ENCODE results near the gene PMM2. TPM values are rescaled to one million over a fixed set of nuclear protein-coding genes. Genes with fewer than 3 reads are reported as not detected.
"Not testable (repeated sequence)": the region's sequence is repeated elsewhere in the genome, so short reads cannot be mapped to it uniquely, and the experiment has no call there.

Gene PMM2
- total RNA-seq, 2 experiments from 2014 or later = 32.7 to 34.3 TPM

DNA sequence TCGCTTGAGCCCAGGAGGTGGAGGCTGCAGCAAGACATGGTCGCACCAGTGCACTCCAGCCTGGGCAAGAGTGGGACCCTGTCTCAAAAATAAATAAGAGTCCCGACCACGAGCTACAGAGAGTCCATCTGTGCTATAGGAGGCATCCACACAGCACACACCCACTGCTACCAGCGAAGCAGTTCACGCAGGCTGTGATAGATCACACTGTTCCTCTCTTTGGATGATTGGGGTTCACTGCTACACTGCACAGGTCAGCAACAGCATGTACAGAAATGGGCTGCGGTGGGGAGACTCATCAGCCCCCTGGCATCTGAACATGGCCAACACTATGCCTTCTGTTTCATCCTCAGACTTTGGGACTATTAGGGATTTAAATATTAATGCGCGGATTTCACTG, 33.8 kb downstream of the PMM2 start:
- ChIA-PET POLR2A (interaction anchor here (0.6 to 1.3 kb wide), 3 partner anchors 33 to 143 kb away, joined by 3 to 5 read pairs (median 3); partner anchors contain the start of gene CARHSP1), CTCF (interaction anchor here (2.0 kb wide), 1 partner anchor 49 kb away, joined by 11 read pairs; no protein-coding TSS in a partner anchor)
- peaks cover 7% of the 10 kb centered on the region for H3K4me1 Mint-ChIP-seq (ENCODE audit: low read depth)
- no peak overlapping the region for H3K27ac Mint-ChIP-seq
- H3K4me3 Mint-ChIP-seq = no peak overlapping the region
- ATAC-seq (no peak), DNase-seq (no peak)
- peaks cover 34% of the 10 kb centered on the region for H3K36me3 Mint-ChIP-seq (ENCODE audit: low read depth)
- intact Hi-C loops (cut with micrococcal nuclease) = no loop called here
- H3K9me3 Mint-ChIP-seq = no peaks in the 10 kb centered on the region
- TF ChIP-seq CTCF (IDR thresholded peaks at IDR 0.05) = no peak
- H3K27me3 Mint-ChIP-seq = no peaks in the 10 kb centered on the region

DNA sequence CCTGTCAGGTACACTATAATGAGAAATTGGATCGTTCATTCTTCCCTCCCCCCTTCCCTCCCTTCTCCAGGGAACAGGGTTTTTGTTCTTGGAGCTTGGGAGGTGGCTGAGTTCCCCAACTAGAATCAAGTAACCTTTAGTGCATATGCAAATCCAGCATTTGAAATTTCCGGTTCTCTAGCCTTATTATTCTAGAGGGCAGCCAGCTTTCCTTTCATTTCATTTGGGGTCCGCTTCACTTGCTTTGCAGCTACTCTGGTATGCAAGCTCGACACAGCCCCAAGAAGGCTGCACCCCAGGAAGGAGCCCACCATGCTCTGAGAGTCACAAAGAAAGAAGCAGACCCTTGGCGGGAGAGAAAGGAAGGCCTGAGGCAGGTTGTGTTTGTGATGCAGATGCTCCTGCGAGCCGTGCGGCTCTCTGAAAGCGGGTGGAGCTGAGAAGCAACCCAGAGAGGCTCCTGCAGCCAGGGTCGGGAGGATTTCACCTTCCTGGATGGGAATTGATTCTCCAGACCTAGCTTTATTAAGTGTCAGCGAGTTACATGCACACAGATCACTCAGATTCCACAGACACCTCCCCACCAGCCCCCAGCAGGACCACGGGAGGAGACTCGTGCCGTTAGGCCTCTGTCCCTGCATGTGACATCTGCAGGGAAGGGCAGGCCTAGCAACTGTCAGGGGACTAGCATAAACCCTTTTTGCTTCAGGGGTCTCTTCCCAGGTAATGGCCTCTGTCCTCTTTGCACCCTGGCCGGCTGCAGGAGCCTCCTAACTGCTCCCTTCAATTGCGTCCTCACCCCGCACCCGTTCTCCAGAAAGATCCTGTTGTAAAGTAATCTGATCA, 34.5 kb downstream of the PMM2 start:
- no peak for DNase-seq
- H3K4me3 Mint-ChIP-seq = no peak overlapping the region
- no peaks in the 10 kb centered on the region for H3K27me3 Mint-ChIP-seq
- peaks cover 7% of the 10 kb centered on the region for H3K4me1 Mint-ChIP-seq (ENCODE audit: low read depth)
- no peak for TF ChIP-seq CTCF (IDR thresholded peaks at IDR 0.05)
- intact Hi-C loops (cut with micrococcal nuclease) = no loop called here
- no peaks in the 10 kb centered on the region for H3K9me3 Mint-ChIP-seq
- POLR2A ChIA-PET = interaction anchor here (1.3 to 1.4 kb wide), 2 partner anchors 9 to 36 kb away, joined by 3 to 5 read pairs; partner anchors contain the start of gene CARHSP1
- peaks cover 32% of the 10 kb centered on the region for H3K36me3 Mint-ChIP-seq (ENCODE audit: low read depth)
- H3K27ac Mint-ChIP-seq = no peak overlapping the region
- CTCF ChIA-PET = interaction anchor here (2.0 kb wide), 1 partner anchor 48 kb away, joined by 11 read pairs; no protein-coding TSS in a partner anchor
- no peak for ATAC-seq

GRCh38 chr16:8832717-8833105, 35.1 kb downstream of the PMM2 start:
- ChIA-PET POLR2A (interaction anchor here (1.4 kb wide), 1 partner anchor 9 kb away, joined by 3 read pairs; no protein-coding TSS in a partner anchor), CTCF (interaction anchor here (2.0 kb wide), 1 partner anchor 47 kb away, joined by 11 read pairs; no protein-coding TSS in a partner anchor)
- TF ChIP-seq CTCF (IDR thresholded peaks at IDR 0.05) = no peak
- no peak overlapping the region for H3K4me3 Mint-ChIP-seq
- no peak for ATAC-seq
- DNase-seq = no peak
- no peak overlapping the region for H3K27ac Mint-ChIP-seq
- peaks cover 31% of the 10 kb centered on the region for H3K36me3 Mint-ChIP-seq (ENCODE audit: low read depth)
- H3K27me3 Mint-ChIP-seq = no peaks in the 10 kb centered on the region
- no peaks in the 10 kb centered on the region for H3K9me3 Mint-ChIP-seq
- peaks cover 7% of the 10 kb centered on the region for H3K4me1 Mint-ChIP-seq (ENCODE audit: low read depth)
- intact Hi-C loops (cut with micrococcal nuclease) = no loop called here

DNA sequence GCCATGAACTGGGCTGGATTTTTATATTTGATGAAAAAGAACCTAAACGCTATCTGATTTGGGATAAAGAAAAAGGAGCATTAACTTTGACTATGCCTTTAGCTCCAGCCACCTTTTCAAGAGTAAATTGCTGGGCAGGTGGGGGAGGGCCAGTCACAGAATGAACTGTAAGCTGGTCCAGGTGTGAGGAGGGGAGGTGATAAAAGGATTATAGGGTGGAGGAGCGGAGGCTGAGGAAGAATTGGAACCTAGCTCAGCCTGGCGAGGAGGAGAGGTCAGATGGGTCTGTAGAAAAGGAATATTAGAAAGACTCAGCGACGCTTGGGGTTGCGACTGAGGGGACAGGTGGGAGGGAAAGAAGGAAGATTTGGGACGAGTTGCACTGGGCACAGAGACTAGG, 39.2 kb downstream of the PMM2 start:
- POLR2A ChIA-PET, H3K27me3 Mint-ChIP-seq, CTCF ChIA-PET: not testable (repeated sequence)

GRCh38 chr16:8837594-8837993, 40.0 kb downstream of the PMM2 start:
- H3K27ac Mint-ChIP-seq; intact Hi-C loops (cut with micrococcal nuclease); H3K4me3 Mint-ChIP-seq; H3K27me3 Mint-ChIP-seq; DNase-seq; H3K4me1 Mint-ChIP-seq (ENCODE audit: low read depth); POLR2A ChIA-PET; H3K9me3 Mint-ChIP-seq; CTCF ChIA-PET; H3K36me3 Mint-ChIP-seq (ENCODE audit: low read depth); ATAC-seq: not testable (repeated sequence)

More for the DNA sequence above, 39.2 kb downstream of the PMM2 start:
- H3K36me3 Mint-ChIP-seq (ENCODE audit: low read depth); H3K4me1 Mint-ChIP-seq (ENCODE audit: low read depth); ATAC-seq; intact Hi-C loops (cut with micrococcal nuclease); H3K9me3 Mint-ChIP-seq; H3K4me3 Mint-ChIP-seq; DNase-seq; H3K27ac Mint-ChIP-seq: not testable (repeated sequence)

DNA sequence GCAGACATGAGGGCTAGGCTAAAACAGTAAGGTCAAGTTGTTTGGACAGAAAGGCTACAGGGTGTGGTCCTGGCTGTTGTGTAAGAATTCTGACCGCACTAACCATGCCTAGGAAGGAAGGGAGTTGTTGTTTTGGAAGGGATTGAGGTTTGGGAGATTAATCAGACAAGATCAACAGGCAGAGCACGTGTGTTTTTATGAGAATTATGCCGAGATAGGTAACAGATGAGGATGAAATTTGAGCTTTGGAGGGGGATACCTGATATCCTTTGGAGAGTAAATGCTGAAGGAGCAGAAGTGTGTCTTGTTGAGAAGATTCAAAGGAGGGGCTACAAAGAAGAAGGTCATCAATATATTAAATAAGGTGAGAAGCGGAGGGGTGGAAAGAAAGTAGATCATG, 44.4 kb downstream of the PMM2 start:
- POLR2A ChIA-PET; DNase-seq; H3K27me3 Mint-ChIP-seq; CTCF ChIA-PET; H3K4me1 Mint-ChIP-seq (ENCODE audit: low read depth); H3K36me3 Mint-ChIP-seq (ENCODE audit: low read depth); H3K9me3 Mint-ChIP-seq; H3K4me3 Mint-ChIP-seq; ATAC-seq; intact Hi-C loops (cut with micrococcal nuclease): not testable (repeated sequence)
- peak overlapping the region; percentile 31 for H3K27ac Mint-ChIP-seq

GRCh38 chr16:8843296-8843695, 45.7 kb downstream of the PMM2 start:
- H3K4me1 Mint-ChIP-seq (ENCODE audit: low read depth); POLR2A ChIA-PET; H3K9me3 Mint-ChIP-seq; H3K27ac Mint-ChIP-seq; ATAC-seq; DNase-seq; intact Hi-C loops (cut with micrococcal nuclease); H3K36me3 Mint-ChIP-seq (ENCODE audit: low read depth); CTCF ChIA-PET; H3K4me3 Mint-ChIP-seq; H3K27me3 Mint-ChIP-seq: not testable (repeated sequence)

Data from activated CD8-positive, alpha-beta T cell treated with anti-CD3 and anti-CD28 coated beads for 36 hours (primary cell).